Keratinocyte (primary cell): ENCODE measurements around the gene FICD.

Experiments used
- CTCF ChIP-seq, 3 experiments: IDR thresholded peaks in 1 of 3; conservative IDR thresholded peaks in 1 of 3; optimal IDR thresholded peaks in 1 of 3; 2 replicates in 2 of 3; 3 replicates in 1 of 3; pipeline versions ENCODE3 to v1.5.1; 2011; ENCODE audit warnings: low read length in 3 of 3, mild to moderate bottlenecking in 3 of 3, moderate library complexity in 2 of 3, control low read depth in 1 of 3, inconsistent platforms in 1 of 3; ENCODE audit not compliant: insufficient read depth in 2 of 3; ENCODE audit errors: extremely low read depth in 1 of 3
- EZH2 ChIP-seq: IDR thresholded peaks from one replicate; pipeline ENCODE4 v1.6.1; 2012; ENCODE audit warnings: inconsistent platforms, mild to moderate bottlenecking, low read length, moderate library complexity

- TF ChIP-seq CTCF (optimal IDR thresholded peaks at IDR 0.05 in 1 of 3, IDR thresholded peaks at IDR 0.05 in 1 of 3, conservative IDR thresholded peaks at IDR 0.05 in 1 of 3; ENCODE audit: extremely low read depth in 1 of 3, insufficient read depth in 2 of 3, low read length in 3 of 3) = no peak
- no peak for TF ChIP-seq EZH2
Measured at GRCh38 chr12:108514973-108515814, at the start of gene FICD.
